Kidney (tissue), 14 donors: Measurements from ENCODE around the gene MEGF6. TPM values are rescaled to one million over a fixed set of nuclear protein-coding genes. Genes with fewer than 3 reads are reported as not detected.

Experiments used
- DNase-seq, 5 donors: peaks; one replicate each; pipeline ENCODE4 v3.0.0-alpha.2; 2013 to 2020
- FAIRE-seq: peaks from 2 replicates; lab custom pipeline; 2012; peaks lifted over from hg19 to GRCh38; lab: Jason Lieb, UNC
- H3K27ac ChIP-seq, 2 donors: one replicate each; pipeline ENCODE4 v1.7.0; 2013; ENCODE audit warnings: low read depth in 2 of 2, low read length in 2 of 2, inconsistent platforms in 1 of 2
- H3K27me3 ChIP-seq: one replicate; pipeline ENCODE4 v1.7.1; 2013; ENCODE audit warnings: low read length, inconsistent platforms; ENCODE audit not compliant: control insufficient read depth, insufficient read depth
- H3K36me3 ChIP-seq, 3 donors: one replicate each; pipeline versions ENCODE4 v1.7.0 to v1.7.1; 2013; ENCODE audit warnings: low read length in 3 of 3, control low read depth in 1 of 3, inconsistent platforms in 1 of 3; ENCODE audit not compliant: insufficient read depth in 3 of 3, control insufficient read depth in 2 of 3
- H3K4me1 ChIP-seq, 3 donors: one replicate each; pipeline versions ENCODE4 v1.7.0 to v1.7.1; 2013; ENCODE audit warnings: low read length in 3 of 3, inconsistent platforms in 1 of 3, low read depth in 1 of 3; ENCODE audit not compliant: control insufficient read depth in 2 of 3, insufficient read depth in 2 of 3
- H3K4me3 ChIP-seq, 3 donors: one replicate each; pipeline versions ENCODE4 v1.7.0 to v1.8.1; 2013; ENCODE audit warnings: low read length in 3 of 3, control low read depth in 1 of 3, inconsistent platforms in 1 of 3
- H3K9ac ChIP-seq, 3 donors: one replicate each; pipeline versions ENCODE4 v1.7.0 to v1.7.1; 2013; ENCODE audit warnings: low read length in 3 of 3, control low read depth in 1 of 3, inconsistent platforms in 1 of 3
- H3K9me3 ChIP-seq, 3 donors: one replicate each; pipeline versions ENCODE4 v1.7.0 to v1.7.1; 2013; ENCODE audit warnings: low read length in 3 of 3, control low read depth in 1 of 3, inconsistent platforms in 1 of 3; ENCODE audit not compliant: control insufficient read depth in 2 of 3, insufficient read depth in 1 of 3
- CTCF ChIP-seq: IDR thresholded peaks from 3 replicates; pipeline ENCODE4 v1.5.1; 2012; ENCODE audit warnings: mild to moderate bottlenecking, moderate library complexity, borderline replicate concordance; ENCODE audit not compliant: insufficient read depth; ENCODE audit errors: extremely low read depth
- intact Hi-C: fragments of 100-400 bp; cut with DNase I; formaldehyde crosslinking; loops from one replicate; pipeline ENCODE4 v1.11.1; 2022
- polyA plus RNA-seq: library from polyadenylated mRNA; stranded (reverse); fragments of 350-450 nt; fragmentation: Illumina TruSeq; extraction: RNeasy Lipid Tissue Mini Kit (QIAGEN cat#74804); gene quantifications from one replicate; pipeline ENCODE4 v1.2.3, GENCODE V29; 2014; ENCODE audit warnings: low read depth, low replicate concordance; ENCODE audit not compliant: insufficient read depth
- total RNA-seq: library from RNA; stranded (reverse); fragmentation: NEBNext Ultra II Directional; extraction: Animal tissue kit (Norgen Biotek cat#: 25700); gene quantifications from one replicate; pipeline ENCODE4 v1.2.1, GENCODE V29; 2021
- donor health status: control.
- donor health status: control.
- donor health status: control.
- donor health status: control.
- donor health status: control.
- donor health status: DM: yes; HTN: yes; CAD: no.
- donor health status: Normal renal cell carcinoma (clear cell type).

The MEGF6 gene
- total and polyA plus RNA-seq, 2 donors from 2014 or later: 2.8 to 10.9 TPM

- no peaks in the 10 kb centered on the region for H3K4me1 ChIP-seq
- H3K9ac ChIP-seq: no peak overlapping the region
- H3K4me3 ChIP-seq: no peak overlapping the region
- H3K9me3 ChIP-seq: no peaks in the 10 kb centered on the region
- no peak for TF ChIP-seq CTCF
- FAIRE-seq (no peak), DNase-seq (no peak)
- intact Hi-C loops: no loop called here
- H3K36me3 ChIP-seq: no peaks in the 10 kb centered on the region
- no peak overlapping the region for H3K27ac ChIP-seq
- H3K27me3 ChIP-seq: no peaks in the 10 kb centered on the region
Measured at GRCh38 chr1:3520419-3521378, 90.6 kb downstream of the MEGF6 start.

GRCh38 chr1:3519301-3519885, 91.9 kb downstream of the MEGF6 start:
- no peak for DNase-seq
- no peak for TF ChIP-seq CTCF
- H3K36me3 ChIP-seq: no peaks in the 10 kb centered on the region
- H3K27ac ChIP-seq: no peak overlapping the region
- H3K4me3 ChIP-seq: no peak overlapping the region
- no peaks in the 10 kb centered on the region for H3K4me1 ChIP-seq
- H3K27me3 ChIP-seq: no peaks in the 10 kb centered on the region
- no peaks in the 10 kb centered on the region for H3K9me3 ChIP-seq
- H3K9ac ChIP-seq: no peak overlapping the region
- intact Hi-C loops: no loop called here
- no peak for FAIRE-seq

GRCh38 chr1:3518756-3519155, 92.6 kb downstream of the MEGF6 start:
- Histone ChIP-seq H3K9me3 (no peaks in the 10 kb centered on the region), H3K4me1 (no peaks in the 10 kb centered on the region), H3K27me3 (no peaks in the 10 kb centered on the region), H3K4me3 (no peak overlapping the region), H3K36me3 (no peaks in the 10 kb centered on the region), H3K27ac (no peak overlapping the region), H3K9ac (no peak overlapping the region)
- no peak for FAIRE-seq
- intact Hi-C loops: no loop called here
- no peak for DNase-seq
- no peak for TF ChIP-seq CTCF
